Progenitor cell of endocrine pancreas (in vitro differentiated cells): ENCODE results near the gene SAMSN1. TPM values are rescaled to one million over a fixed set of nuclear protein-coding genes. Genes with fewer than 3 reads are reported as not detected.

Experiments
- DNase-seq: peaks from one replicate; pipeline ENCODE4 v3.0.0; 2021; ENCODE audit warnings: low spot score; ENCODE audit not compliant: unreplicated experiment
- H3K27ac Mint-ChIP-seq: 2 replicates; pipeline ENCODE4 v1.8.0; 2021; ENCODE audit warnings: mild to moderate bottlenecking, moderate library complexity, mixed read lengths
- H3K27me3 Mint-ChIP-seq: 2 replicates; pipeline ENCODE4 v1.8.0; 2021; ENCODE audit warnings: mixed read lengths
- H3K36me3 Mint-ChIP-seq: 2 replicates; pipeline ENCODE4 v1.8.0; 2022; ENCODE audit warnings: mixed read lengths; ENCODE audit not compliant: insufficient read depth
- H3K4me1 Mint-ChIP-seq: 2 replicates; pipeline ENCODE4 v1.8.0; 2021; ENCODE audit warnings: low read depth, mixed read lengths
- H3K4me3 Mint-ChIP-seq: 2 replicates; pipeline ENCODE4 v1.8.0; 2021; ENCODE audit warnings: low read depth, mild to moderate bottlenecking, moderate library complexity, mixed read lengths
- H3K9me3 Mint-ChIP-seq: 2 replicates; pipeline ENCODE4 v1.8.0; 2021; ENCODE audit warnings: low read depth, mixed read lengths
- total RNA-seq: library from RNA; stranded (reverse); gene quantifications from 2 replicates; pipeline ENCODE4 v1.2.1, GENCODE V29; 2021
- TF ChIP-seq, protein P1 (sequence below): fragments of 200-600 bp; sonication (generic); IDR thresholded peaks from one replicate; pipeline ENCODE4 v1.5.0; 2021; ENCODE audit warnings: antibody characterized with exemption, mild to moderate bottlenecking; ENCODE audit not compliant: unreplicated experiment

The SAMSN1 gene
- total RNA-seq, 1 donor from 2014 or later = not detected

DNA sequence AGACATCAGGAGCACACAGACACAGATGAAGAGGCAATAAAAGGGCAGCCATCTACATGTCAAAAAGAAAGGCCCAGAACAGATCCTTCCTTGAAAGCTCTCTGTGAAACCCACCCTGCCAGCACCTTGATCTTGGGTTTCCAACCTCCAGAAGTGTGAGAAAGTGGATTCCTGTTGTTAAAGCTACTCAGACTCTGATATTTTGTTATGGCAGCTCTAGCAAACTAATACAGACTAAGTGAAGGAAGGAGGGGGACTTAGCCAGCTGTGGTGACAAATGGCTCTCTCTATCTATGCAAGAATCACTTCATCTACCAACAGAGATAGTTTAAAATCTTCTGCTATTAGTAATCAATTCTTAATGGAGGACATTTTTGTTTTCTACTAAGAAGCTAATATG lies 10.4 kb downstream of the SAMSN1 start:
- H3K27ac Mint-ChIP-seq = no peak overlapping the region
- TF ChIP-seq, protein P1, sequence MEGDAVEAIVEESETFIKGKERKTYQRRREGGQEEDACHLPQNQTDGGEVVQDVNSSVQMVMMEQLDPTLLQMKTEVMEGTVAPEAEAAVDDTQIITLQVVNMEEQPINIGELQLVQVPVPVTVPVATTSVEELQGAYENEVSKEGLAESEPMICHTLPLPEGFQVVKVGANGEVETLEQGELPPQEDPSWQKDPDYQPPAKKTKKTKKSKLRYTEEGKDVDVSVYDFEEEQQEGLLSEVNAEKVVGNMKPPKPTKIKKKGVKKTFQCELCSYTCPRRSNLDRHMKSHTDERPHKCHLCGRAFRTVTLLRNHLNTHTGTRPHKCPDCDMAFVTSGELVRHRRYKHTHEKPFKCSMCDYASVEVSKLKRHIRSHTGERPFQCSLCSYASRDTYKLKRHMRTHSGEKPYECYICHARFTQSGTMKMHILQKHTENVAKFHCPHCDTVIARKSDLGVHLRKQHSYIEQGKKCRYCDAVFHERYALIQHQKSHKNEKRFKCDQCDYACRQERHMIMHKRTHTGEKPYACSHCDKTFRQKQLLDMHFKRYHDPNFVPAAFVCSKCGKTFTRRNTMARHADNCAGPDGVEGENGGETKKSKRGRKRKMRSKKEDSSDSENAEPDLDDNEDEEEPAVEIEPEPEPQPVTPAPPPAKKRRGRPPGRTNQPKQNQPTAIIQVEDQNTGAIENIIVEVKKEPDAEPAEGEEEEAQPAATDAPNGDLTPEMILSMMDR = no peak
- no peaks in the 10 kb centered on the region for H3K27me3 Mint-ChIP-seq
- no peaks in the 10 kb centered on the region for H3K4me1 Mint-ChIP-seq
- no peak for DNase-seq
- H3K4me3 Mint-ChIP-seq = no peak overlapping the region
- H3K36me3 Mint-ChIP-seq = no peaks in the 10 kb centered on the region
- peaks cover 6% of the 10 kb centered on the region for H3K9me3 Mint-ChIP-seq

DNA sequence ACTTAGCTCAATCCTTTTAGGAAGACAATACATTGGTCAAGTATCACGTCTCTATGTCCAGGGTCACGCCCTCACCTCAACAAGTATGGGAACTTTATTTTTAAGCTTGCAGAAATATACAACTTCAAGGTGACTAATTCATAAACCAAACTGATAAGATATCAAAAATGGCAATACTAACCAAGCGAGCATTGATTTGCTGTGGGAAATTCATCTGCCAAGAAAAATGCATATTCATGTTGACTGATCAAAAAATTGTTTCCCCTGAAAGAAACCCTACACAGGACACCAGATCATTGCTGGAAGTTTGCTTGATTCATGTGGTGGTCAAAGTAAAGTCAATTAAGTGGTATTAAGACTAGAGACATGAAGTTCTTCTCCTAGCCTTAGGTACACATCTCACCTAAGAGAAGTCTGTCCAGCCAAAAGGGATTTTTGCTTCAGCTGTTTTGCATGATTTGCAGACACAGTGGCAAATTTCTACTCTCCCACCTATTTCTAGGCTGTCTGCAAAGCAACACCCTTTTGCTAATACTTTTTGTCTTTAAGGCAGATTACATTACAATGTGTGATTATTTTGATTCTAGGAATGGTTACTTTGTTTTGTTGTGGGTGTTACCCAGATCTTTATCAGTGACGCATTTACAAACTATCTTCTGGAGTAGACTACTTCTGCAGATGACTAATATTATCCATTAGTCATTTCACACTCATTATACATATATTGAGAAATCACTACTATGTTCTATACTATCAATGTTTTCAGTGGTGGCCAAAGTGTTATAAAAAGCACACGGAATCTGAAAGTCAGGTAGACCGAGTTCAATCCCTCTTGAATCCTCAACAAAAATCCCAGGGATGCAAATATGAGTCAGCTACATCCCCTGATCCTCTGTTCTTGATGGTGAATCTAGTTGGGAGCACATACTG lies 12.4 kb downstream of the SAMSN1 start:
- peaks cover 3% of the 10 kb centered on the region for H3K9me3 Mint-ChIP-seq
- no peak for DNase-seq
- TF ChIP-seq, protein P1 = no peak
- no peak overlapping the region for H3K27ac Mint-ChIP-seq
- H3K4me3 Mint-ChIP-seq = no peak overlapping the region
- no peaks in the 10 kb centered on the region for H3K4me1 Mint-ChIP-seq
- no peaks in the 10 kb centered on the region for H3K36me3 Mint-ChIP-seq
- no peaks in the 10 kb centered on the region for H3K27me3 Mint-ChIP-seq

DNA sequence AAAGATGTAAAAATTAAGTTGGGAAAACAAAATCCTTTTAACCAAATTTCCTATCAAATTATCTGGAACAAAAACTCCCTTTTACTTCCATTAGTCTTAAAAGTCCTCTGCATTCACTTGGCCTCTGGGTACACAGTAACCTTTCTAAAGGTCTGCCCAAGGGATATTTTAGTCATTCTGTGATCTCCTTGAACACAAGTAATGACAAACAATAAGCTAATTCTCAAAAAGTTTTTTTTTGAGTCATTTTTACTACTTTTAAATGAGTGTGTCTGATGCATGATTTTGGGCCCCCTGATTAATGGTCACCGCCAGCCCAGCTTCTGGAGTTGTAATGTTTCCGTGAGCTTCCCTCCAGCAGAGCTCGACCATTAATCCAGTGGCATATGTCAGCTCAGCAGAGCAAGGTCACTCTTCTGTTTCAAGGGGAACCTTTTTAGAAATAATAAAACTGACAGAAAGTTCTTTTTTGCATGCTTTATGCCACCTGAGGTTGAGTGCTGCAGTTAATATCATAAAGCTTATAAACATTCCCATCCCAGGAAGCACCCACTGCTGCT lies 14.3 kb downstream of the SAMSN1 start:
- Mint-ChIP-seq H3K4me1 (no peaks in the 10 kb centered on the region), H3K36me3 (no peaks in the 10 kb centered on the region), H3K27ac (no peak overlapping the region), H3K9me3 (peaks cover 3% of the 10 kb centered on the region), H3K27me3 (no peaks in the 10 kb centered on the region), H3K4me3 (no peak overlapping the region)
- DNase-seq = no peak
- TF ChIP-seq, protein P1 = no peak

DNA sequence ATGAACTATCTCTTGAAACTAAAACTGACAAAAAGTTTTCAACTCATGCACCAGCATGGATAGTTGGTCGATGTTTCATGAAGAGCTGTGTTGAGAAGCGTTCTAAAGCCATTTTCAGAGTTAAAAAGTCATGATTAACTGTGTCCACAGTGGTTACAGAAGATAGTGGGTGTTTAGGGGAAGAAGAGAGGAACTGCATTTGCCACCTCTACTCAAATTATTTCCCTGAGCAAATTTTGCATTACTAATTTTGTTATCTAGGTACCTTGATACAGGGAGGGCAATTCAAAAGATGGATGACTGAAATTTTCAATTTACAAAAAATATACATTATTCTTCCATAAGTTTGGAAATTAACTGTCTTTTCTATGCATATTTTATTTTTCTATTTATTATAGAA lies 15.5 kb downstream of the SAMSN1 start:
- H3K4me1 Mint-ChIP-seq = no peaks in the 10 kb centered on the region
- H3K27ac Mint-ChIP-seq = no peak overlapping the region
- H3K27me3 Mint-ChIP-seq = no peaks in the 10 kb centered on the region
- DNase-seq = no peak
- H3K4me3 Mint-ChIP-seq = no peak overlapping the region
- TF ChIP-seq, protein P1 = no peak
- no peaks in the 10 kb centered on the region for H3K36me3 Mint-ChIP-seq
- peaks cover 3% of the 10 kb centered on the region for H3K9me3 Mint-ChIP-seq

DNA sequence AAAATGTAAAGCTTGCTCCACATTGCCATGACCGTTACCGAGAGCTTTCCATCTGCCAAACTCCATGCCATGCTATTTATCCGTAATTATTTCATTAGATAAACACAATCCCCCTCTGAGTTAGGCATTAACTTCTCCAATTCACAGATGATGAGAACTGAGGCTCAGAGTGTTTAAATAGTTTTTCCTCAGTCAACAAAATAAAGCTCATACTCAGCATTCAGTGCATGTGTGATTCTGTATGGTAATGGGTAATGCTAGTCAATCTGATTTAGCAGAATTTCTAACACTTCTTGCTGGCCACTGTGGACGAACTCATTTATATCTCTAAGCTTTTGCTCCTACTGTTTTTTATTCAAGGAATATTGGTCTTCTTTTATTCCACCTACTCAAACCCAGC lies 17.3 kb downstream of the SAMSN1 start:
- DNase-seq = no peak
- no peaks in the 10 kb centered on the region for H3K27me3 Mint-ChIP-seq
- no peak overlapping the region for H3K27ac Mint-ChIP-seq
- no peaks in the 10 kb centered on the region for H3K4me1 Mint-ChIP-seq
- H3K9me3 Mint-ChIP-seq = no peaks in the 10 kb centered on the region
- no peaks in the 10 kb centered on the region for H3K36me3 Mint-ChIP-seq
- H3K4me3 Mint-ChIP-seq = no peak overlapping the region
- TF ChIP-seq, protein P1 = no peak
